Stimulated activated CD4-positive, alpha-beta T cell treated with anti-CD3 and anti-CD28 coated beads, TNF-alpha, amount 100 ng/mL, for 24 hours (primary cell): Measurements from ENCODE around the gene FNDC10.

ENCODE experiments used
- DNase-seq, 3 experiments: peaks; one replicate each; pipeline ENCODE4 v3.0.0-alpha.2; 2020; ENCODE audit warnings: low read depth in 3 of 3

FNDC10 gene

GRCh38 chr1:1627829-1628753 lies 28.2 kb upstream of the FNDC10 start:
- no peak for DNase-seq

GRCh38 chr1:1627261-1627828 lies 27.4 kb upstream of the FNDC10 start:
- DNase-seq = no peak

DNA sequence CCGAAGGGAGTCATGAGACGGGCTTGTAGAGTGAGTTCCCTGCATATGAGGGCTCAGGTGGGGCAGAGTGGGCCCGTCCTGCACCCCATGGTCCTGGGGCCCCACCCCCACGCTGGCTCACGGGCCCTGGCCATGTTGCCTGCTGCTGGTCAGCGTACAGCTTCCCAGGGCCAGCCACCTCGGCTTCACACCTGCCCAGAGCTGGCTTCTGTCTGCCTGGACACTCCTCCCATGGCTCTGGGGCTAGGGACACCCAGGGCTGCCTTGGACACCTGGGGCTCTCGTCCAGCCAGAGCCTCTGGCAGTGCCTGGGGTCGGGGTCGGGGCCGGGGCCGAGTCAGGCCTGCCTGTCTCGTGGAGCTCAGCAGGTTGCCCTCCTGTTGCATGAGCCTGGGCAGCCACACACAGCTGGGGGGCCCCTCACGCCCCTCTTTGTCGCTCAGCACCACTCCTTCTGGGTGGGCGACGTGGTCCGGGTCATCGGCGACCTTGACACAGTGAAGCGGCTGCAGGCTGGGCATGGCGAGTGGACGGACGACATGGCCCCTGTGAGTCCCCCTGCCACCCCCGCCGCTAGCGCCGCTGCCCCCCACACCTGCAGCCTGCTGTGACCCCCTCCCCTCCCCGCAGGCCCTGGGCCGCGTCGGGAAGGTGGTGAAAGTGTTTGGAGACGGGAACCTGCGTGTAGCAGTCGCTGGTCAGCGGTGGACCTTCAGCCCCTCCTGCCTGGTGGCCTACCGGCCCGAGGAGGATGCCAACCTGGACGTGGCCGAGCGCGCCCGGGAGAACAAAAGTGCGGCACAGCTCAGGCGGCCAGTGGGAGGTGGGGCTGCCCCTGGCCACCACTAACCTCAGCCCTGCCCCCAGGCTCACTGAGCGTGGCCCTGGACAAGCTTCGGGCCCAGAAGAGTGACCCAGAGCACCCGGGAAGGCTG lies 26.5 kb upstream of the FNDC10 start:
- DNase-seq = no peak

GRCh38 chr1:1625824-1626206 lies 25.9 kb upstream of the FNDC10 start:
- DNase-seq = no peak

DNA sequence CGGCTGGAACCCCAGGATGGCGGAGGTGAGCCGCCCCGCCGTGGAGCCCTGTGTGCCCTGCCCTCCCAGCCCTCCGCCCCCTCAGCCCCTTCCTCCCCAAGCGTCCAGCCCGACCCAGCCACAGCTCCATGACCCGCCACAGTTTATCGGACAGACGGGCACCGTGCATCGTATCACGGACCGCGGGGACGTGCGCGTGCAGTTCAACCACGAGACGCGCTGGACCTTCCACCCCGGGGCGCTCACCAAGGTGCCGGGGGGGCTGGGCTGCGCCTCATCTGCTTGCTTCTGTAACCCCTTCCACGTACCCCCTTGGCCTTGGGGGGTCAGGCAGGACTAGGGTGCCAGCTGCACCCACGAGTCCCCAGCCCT lies 25.5 kb upstream of the FNDC10 start:
- no peak for DNase-seq

DNA sequence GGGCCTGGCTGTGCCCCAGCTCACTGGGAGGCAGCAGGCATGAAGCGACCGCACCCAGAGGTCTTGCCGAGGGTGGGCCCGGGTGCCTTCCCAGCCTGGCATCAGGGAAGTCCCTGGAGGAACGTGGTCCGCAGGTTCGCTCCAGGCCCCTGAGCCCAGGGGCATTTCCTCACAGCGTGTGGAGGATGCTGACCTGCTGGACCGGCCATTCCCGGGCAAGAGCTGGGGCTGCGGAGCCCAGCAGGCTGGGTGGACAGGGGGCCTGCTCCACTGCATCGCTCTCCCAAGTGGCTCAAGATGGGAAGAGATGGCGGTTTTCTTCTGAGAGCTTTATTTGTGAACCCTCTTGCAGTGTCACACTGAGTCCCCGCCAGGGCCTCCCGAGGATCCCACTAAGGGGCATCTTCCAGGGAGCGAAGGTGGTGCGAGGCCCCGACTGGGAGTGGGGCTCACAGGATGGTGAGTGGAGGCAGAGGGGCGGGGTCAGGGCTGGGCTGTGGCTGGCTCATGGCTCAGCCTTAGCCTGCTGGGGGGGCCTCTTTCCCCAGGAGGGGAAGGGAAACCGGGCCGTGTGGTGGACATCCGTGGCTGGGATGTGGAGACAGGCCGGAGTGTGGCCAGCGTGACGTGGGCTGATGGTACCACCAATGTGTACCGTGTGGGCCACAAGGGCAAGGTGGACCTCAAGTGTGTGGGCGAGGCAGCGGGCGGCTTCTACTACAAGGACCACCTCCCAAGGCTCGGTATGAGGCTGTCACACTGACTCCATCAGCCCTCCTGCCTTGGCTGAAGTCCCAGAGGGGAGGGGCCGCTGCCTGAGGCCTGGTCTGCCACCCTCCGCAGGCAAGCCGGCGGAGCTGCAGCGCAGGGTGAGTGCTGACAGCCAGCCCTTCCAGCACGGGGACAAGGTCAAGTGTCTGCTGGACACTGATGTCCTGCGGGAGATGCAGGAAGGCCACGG lies 24.8 kb upstream of the FNDC10 start:
- no peak for DNase-seq

- DNase-seq = no peak
These were observed 23.9 kb upstream of the FNDC10 start for GRCh38 chr1:1623631-1624442.

DNA sequence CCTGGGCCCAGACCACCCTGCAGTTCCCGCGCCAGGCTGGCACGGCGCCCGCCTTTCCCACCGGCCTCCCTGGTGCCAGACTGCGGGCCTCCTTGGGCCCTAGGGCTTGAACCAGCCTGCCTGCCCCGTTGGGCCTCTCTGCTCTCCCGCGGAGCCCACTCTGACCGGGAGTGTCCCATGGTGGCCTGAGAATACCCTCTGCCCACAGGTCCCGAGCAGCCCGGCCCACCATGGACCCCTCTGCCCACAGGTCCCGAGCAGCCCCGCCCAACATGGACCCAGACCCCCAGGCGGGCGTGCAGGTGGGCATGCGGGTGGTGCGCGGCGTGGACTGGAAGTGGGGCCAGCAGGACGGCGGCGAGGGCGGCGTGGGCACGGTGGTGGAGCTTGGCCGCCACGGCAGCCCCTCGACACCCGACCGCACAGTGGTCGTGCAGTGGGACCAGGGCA lies 23.3 kb upstream of the FNDC10 start:
- DNase-seq = no peak

GRCh38 chr1:1622788-1623094 lies 22.8 kb upstream of the FNDC10 start:
- no peak for DNase-seq

DNA sequence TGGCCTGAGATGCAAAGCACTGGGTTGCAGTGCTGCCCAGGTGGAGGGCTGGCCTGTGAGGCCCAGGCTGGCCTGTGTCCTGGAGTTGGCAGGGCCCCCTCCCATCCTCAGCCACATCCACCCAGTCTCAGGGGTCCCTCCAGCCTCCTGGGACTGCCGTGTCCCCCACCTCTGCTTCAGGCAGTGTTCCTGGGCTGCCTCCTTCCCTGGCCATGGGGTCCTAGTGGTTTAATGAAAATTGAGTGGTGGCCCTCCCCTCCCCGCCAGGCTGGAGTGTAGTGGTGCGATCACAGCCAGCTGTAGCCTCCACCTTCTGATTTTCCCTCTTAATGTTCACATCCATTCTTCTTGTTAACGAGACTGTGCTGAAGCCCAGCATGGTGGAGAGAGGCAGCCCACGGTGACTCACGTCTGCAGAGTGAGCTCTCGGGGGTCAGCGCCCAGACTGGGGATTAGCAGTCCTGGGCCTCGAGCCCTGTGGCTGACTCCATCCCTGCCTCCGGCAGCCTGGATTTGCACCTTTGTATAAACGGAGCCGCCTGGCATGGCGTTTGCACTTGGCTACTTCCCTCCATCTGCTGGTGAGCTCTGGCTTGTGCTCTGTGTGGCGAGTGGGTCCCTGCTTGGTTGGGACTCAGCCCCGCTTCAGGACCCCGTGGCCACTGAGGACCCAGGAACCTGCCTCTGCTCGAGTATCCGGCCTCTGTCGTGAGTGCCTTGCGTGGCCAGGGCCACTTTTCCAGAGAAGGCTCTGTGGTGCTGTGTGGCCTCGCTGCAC lies 22.3 kb upstream of the FNDC10 start:
- DNase-seq = no peak

DNA sequence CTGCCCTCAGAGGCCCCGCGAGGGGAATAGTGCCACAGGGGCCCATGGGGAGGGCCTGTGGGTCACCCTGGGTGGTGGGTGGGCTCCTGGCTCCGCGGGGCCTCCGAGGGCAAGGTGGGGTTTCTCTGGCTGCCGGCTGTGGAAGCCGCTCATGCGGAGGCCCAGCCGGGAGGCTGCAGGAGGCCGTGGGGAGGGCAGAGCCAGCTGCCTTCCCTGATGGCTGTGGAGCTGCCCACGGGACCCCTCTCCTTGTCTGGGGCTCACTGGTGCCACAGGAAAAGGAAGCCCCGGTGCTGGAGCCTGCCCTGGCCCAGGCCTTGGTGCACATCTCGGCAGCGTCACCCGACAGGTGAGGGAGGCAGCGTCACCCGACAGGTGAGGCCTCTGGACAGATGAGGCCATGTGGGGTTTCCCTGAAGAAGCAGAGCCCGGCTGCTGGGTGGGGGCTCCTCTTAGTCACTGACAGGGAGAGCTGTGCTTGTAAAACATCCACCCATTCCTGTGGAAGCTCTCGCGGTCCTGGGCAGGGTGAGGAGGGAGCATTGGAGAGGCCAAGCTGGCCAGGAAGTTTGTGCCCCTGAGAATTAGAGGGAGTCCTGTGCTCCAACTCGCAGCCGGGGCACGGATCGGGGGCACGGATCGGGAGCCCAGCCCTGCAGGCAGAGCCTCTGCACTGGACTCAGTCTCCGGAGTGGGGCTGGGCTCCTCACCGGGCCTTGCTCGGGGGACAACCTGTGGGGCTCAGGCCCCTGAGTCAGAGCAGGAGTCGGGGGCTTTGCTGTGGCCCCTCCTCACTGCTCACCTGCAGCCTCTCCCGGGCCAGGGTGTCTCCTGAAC lies 21.5 kb upstream of the FNDC10 start:
- DNase-seq = no peak

DNA sequence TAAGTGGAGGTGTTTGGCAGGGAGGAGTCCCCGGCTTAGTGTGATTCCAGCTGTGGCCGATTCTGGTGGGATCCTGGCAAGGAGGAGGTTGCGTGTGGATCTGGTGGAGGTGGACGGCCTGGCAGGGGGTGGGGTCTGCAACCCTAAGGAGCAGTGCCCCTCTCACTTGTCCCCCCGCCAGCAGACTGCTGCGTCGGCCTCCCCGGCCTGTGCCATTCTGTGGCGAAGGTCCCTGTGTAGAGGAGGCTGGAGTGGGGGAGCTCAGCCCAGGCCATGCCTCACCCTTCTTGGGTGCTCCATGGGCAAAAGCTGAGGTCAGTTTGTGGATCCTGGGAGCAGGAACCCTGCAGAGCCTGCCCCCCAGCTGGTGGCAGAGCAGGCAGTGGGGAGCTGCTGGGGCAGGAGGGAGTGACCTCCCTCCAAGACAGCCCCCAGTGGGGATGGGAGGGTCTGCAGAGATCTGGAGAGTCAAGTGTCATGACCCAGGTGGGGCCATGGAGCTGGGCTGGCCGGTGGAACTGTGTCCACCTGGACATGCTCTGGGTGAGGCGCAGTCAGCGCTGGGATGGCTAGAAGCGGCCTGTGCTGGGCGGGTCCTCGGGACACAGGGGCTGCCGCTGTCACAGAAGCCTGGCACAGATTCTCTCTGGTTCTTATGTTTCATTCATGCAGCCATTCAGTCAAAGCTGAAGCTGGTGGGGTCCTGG lies 20.7 kb upstream of the FNDC10 start:
- DNase-seq = no peak

DNA sequence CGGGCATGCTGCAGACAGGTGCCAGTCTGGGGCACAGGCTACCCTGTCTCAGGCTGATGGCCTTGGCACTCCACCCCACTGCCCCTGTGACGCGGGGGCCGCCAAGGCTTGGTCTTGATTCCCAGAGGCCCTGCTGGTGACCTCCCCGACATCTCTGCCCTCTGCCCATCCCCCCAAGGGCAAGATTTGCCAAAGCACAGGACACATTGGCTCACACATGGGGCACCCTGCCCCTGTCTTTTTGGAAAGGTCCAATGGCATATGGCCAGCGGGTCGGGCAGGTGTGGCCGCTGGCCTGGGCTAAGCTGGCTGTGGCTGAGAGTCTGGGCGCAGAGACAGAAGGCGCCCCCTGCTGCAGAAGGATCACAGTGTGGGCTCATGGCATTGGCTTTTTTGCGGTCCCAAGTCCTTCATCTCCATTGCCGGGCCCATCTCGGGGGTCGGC lies 20.0 kb upstream of the FNDC10 start:
- no peak for DNase-seq

DNA sequence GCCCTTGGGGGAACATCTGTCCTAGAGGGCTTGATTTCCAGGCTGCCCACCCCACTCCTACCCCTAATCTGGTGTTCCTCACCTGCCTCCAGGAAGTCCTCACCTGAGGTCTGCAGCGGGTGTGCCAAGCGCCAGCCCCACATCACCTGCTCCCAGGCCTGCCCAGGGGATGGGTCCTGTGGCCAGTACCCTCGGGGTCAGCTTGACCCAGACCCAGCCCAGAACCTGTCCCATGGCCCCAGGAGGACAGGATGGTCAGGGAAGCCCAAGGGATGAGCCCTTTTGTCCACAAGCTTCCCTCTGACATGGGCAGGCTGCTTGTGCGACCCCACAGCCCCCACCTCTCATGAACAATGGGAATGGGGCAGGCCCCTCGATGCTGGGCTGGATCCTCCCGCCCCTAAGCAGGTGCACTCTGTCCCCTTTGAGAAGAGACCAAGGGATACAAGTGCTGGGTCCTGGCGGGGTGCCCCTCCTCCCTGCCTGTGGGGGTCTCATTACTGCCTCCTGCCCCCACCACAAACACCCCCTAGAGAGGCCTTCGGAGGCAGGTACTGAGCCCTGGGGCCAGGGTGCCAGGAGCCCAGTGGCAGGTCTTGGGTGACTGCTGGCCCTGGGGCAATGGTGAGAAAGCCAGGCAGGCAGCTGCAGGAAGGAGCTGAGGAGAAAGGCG lies 18.6 kb upstream of the FNDC10 start:
- no peak for DNase-seq

GRCh38 chr1:1617925-1618324 lies 18.0 kb upstream of the FNDC10 start:
- no peak for DNase-seq

DNA sequence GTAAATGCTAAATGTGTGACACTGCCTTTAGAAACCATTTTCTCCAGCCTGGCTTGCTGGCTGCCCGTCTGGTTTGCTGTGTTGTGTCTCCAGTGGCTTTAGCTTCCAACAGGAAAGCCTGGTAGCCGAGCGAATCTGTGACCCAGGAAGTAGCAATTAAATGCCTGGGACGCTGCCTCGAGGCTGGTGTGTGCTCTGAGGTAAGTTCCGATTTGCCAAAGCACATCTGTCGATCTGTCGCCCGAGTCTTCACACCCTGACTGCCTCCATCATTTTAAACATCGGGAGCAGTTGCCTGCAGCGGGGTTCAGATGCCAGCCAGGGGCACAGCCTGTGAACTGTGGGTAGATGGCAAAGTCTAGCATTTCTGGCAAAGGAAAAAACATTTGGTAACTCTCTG lies 17.6 kb upstream of the FNDC10 start:
- no peak for DNase-seq

DNA sequence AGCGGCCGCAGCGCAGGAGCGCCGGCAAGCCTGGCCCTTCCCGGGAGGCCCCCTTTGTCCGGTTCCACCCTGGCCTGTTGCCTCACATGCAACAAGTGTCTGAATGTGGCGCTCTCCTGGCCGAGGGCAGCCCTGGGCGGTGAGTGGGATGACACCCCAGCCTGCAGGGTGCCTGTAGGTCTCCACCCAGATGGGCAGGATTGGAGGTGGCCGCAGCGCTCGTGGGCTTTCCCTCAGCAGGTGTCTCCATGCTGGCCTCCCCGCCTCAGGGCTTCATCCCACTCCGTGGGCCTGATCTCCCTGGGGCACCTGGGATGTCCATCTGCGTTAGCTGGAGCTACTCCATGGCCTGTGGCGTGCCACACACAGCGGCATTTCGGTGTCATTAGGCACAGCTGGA lies 16.9 kb upstream of the FNDC10 start:
- no peak for DNase-seq
